GM19238 (cell line): ENCODE results near the gene TNNT2.

Source experiments
- DNase-seq: peaks from one replicate; pipeline ENCODE4 v3.0.0; 2011; ENCODE audit warnings: low spot score; ENCODE audit not compliant: insufficient read length

The TNNT2 gene

DNA sequence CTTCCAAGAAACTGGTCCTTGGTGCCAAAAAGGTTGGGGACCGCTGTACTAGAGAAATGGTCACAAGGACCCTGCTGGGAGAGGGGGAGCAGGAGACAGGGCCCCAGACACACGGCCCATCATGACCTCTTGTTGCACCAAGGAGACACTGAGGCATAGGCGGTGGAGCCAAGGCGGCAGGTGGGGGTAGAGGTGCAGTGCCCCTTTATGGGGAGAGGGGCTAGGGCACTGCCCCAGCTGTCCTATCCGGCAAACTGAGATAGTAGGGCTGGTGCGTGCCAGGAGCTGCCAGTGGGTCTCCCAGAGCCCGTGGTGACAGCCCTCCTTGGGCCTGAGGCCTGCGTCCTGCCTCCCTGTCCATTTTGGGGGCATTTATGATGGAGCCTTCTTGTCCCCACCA is 20.3 kb downstream of the TNNT2 start:
- DNase-seq = no peak

DNA sequence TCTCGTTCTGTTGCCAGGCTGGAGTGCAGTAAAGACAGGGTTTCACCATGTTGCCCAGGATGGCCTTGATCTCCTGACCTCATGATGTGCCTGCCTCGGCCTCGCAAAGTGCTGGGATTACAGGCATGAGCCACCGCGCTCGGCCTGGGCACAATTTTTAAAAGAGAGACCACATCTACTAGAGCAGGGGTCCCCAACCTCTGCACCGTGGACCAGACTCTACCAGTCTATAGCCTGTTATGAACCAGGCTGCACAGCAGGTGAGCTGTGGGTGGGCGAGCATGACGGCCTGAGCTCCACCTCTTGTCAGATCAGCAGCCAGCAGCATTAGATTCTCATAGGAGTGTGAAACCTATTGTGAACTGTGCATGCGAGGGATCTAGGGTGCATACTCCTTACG is 20.8 kb downstream of the TNNT2 start:
- no peak for DNase-seq

- no peak for DNase-seq
Observed at GRCh38 chr1:201356236-201356635, 21.2 kb downstream of the TNNT2 start.

DNA sequence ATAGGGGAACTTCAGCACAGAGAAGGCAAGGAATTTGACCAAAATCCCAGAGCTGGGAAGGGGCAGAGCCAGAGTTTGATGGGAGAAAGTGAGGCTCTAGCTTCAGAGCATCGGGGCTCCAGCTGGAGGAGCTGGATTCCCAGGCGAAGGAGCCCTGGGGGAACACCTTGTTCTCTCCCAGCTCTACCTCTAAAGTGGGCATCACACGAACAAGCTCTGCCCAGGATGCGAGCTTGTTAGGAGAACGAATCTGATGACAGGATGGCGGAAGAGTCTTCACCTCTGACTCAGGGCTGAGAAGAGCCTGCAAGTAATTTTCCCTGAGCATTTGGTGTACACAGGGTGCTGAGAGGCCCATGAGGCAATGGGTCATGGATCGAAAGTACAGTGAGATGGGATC is 22.0 kb downstream of the TNNT2 start:
- DNase-seq = no peak

DNA sequence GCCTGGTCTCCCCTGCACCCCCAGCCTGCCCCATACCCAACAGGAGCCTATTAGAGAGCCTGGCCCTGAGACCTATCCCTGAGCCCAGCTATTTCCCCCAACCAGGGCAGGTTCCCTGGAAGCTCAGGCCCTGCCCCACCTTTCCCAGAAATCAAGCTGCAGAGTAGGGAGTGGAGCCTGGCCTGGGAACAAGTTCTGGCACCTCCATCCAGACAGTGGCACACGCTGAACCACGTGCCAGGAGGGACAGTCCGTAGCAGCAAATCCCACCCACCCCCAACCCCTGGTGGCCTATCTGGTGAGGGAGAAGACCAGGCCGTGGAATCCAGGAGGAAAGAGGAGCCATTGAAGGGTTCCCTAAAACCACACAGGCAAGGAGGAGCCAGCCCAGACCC is 22.6 kb downstream of the TNNT2 start:
- no peak for DNase-seq

DNA sequence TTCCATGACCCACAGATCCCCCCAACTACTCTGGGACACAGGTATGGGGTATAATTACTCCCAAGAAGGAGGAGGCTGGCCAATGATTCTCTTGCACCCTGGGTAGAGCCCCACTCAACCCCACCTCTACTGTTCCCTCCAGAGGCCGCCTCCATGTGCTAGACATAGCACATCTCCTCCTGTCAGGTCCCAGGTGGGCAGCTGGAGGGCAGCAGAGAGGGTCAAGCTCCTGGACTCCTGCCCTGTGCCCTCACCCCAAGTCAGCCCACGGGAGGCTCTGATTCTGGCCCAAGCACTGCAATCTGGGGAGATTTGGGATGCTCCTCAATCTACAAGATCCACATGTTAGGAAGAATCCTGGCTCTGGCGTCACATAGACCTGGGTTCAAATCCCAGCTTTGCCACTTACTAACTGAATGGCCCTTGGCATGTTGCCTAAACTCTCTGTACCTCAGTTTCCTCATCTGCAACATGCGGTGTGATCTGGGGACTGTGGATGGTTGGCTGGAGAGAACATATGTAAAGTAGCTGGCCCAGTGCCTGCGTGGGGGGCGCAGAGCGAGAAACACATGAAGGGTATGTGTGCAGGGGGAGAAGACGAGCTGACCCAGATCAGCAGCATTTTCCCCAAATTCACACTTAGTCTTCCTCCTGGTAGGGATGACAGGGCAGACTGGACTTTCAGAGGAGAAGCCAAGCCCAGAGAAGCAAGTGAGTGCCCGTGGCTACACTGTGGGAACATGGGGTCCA is 23.2 kb downstream of the TNNT2 start:
- no peak for DNase-seq

GRCh38 chr1:201353186-201353940 is 24.1 kb downstream of the TNNT2 start:
- DNase-seq = no peak

DNA sequence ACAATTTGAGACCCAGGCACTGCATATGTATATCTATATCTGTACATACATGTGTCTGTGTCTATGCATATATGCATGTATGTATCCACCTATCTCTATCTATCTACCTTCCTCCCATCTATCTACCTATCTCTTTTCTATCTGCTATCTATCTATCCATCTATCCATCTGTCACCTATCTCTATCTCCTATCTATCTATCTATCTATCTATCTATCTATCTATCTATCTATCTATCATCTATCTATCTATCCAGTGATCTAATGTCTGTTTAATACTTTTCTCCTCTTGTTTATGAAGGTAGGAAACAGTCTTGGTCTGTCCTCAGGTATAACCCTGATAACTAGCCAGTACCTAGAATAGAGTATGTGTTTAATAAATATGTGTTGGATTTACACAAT is 25.9 kb downstream of the TNNT2 start:
- no peak for DNase-seq

DNA sequence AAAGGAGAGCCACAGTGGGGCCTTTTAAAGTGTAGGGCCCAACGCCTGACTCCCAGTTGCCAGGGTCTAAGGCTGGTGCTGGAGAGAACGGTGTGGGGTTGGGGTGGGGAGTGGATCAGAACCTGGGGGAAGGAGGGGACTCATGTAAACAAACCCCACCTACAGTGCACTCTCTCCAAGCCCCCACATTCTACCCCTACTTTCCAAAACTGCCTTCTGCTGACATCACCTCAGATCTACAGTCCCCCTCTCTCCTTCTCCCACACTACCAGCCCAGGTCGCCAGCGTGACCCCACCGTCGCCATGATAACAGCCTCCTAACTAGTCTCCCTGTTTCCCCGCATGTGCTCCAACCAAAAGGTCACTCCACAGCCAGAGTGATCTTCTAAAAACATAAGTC is 26.6 kb downstream of the TNNT2 start:
- no peak for DNase-seq

GRCh38 chr1:201350361-201350725 is 27.1 kb downstream of the TNNT2 start:
- no peak for DNase-seq

GRCh38 chr1:201349092-201349491 is 28.4 kb downstream of the TNNT2 start:
- no peak for DNase-seq

GRCh38 chr1:201348211-201348566 is 29.3 kb downstream of the TNNT2 start:
- DNase-seq = peak; percentile 44

DNA sequence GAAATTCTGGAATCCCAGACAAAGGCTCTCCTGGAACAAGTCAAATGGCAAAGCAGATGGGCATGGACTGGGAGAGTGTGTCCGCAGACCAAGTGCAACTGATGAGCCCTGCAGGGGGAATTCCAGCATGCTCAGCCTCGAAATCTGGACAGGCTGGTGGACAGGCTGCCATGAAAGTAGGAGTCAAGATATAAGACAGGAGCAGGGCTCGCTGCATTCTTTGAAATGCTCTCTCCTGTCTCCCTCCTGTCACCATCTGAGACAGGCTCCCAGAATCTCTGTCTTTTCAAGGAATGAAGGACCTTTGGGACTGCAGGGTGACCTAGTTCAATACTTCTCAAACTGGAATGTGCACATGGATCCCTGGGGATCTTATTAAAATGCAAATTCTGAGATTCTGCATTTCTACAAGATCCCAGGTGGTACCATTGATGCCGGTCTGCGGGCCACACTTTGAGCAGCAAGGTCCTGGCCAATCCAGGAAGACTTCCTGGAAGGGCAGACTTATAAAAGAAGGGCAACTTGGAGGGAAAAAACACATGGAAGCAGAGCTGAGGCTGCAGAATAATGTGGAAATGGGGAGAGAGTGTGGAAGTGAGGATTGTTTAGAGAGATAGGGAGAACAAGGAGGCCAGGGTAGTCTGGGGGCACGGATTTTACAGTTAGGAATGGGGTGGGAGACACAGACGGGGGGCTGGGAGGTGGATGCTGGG is 29.8 kb downstream of the TNNT2 start:
- DNase-seq = no peak

GRCh38 chr1:201346987-201347386 is 30.5 kb downstream of the TNNT2 start:
- DNase-seq = no peak

- no peak for DNase-seq
Observed at GRCh38 chr1:201346337-201346939, 31.0 kb downstream of the TNNT2 start.

- no peak for DNase-seq
Observed at GRCh38 chr1:201345081-201345355, 32.5 kb downstream of the TNNT2 start.

GRCh38 chr1:201344206-201345080 is 33.0 kb downstream of the TNNT2 start:
- no peak for DNase-seq

GRCh38 chr1:201341377-201341776 is 36.1 kb downstream of the TNNT2 start:
- no peak for DNase-seq

GRCh38 chr1:201336711-201337450 is 40.6 kb downstream of the TNNT2 start:
- no peak for DNase-seq

DNA sequence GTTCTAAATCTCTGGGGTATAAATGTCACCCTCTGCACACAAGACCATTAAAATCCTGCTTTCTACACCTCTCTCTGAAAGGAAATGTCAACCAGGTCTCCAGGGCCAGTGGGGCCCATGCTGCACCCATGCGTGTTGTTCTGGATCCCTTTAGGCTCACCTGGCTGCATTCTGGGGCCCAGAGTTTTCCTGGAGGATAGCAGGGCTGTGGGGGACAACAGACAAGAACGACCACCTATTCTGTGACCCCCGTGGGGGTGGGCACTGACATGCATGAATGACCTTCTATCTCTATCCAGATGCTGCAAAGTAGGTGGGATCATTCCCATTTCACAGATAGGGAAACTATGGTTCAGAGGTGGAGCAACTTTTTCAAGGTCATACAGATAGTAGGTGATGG is 41.6 kb downstream of the TNNT2 start:
- DNase-seq = no peak
